DMS79 (cell line): ENCODE results near the gene ANKS6.

Source experiments
- DNase-seq: peaks from one replicate; lab custom pipeline; 2025; lab: John Stamatoyannopoulos, UW

The ANKS6 gene

DNA sequence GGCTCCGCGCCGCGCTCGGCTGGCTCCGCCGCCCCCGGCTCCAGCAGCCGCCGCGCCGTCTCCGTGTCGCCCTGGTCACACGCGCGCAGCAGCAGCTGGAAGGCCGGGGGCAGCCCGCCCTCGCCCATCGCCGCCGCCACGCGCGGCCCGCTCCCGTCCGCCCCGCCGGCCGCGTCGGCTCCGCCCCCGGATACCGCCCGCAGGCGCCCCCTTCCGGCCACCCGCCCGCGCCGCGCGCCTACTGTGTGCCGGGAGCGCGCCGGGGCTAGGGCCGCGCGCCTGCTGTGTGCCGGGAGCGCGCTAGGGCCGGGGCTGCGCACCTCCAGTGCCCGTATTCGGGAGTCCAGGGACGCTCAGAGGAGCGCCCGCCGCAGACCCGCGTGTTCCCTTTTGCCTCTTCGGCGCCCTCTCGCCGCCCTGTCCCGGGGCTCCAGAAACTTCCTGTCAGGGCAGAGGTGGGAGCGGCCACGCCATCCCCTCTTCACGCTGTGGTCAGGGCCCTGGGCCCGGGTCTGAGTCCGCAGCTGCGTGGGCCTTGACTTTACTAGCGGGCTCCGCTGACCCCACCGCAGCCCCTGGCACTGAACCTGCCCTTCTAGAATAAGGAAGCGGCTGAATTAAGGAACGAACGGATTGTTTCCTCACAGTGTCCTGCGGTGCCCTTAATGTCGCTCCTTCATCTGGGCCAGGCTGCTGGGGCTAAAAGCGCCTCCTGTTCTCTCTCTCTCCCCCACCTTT is at the start of gene ANKS6:
Gene ANKS6, minus strand, starts transcription at position 192 of the 738 bp plus-strand sequence. Its CDS starts 64 bp downstream, at position 128.
- peak; percentile 2 for DNase-seq

DNA sequence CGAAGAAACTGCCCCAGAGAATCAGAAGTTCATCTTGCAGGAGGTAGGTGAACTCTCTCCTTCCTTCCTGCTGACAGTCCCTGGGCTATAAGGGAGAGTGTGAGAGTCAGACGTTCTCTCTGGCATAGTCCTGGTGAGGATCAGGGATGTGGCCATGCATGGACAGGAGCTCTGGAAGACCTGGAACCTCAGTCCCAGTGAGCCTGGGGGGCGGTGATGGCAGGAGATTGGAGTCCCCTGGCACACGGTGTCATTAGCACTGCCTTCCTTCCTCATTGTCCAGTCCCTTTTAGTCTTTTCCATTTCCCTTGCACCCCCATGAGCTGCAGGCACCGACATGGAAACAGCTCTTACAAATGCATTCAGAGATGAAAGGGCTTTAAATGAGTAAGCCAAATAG is 49.7 kb upstream of the ANKS6 start:
- DNase-seq, result no peak

DNA sequence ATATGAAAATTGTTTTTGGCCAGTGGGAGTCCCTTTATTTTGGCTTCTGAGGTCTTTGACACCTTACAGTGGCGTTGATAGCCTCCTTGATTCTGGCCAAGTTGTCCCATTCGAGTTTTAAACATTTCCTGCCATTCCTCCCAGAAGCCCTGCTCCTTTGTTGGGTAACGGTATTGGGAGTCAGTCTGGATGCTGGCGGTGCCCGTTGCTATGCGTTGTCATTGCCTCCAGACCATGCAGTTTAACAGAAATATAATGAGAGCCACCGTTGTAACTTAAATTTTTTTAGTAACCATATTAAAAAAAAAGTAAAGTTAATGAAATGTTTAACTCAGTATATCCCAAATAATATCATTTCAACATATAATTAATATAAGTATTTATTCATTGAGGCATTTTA is 46.2 kb upstream of the ANKS6 start:
- no peak for DNase-seq

DNA sequence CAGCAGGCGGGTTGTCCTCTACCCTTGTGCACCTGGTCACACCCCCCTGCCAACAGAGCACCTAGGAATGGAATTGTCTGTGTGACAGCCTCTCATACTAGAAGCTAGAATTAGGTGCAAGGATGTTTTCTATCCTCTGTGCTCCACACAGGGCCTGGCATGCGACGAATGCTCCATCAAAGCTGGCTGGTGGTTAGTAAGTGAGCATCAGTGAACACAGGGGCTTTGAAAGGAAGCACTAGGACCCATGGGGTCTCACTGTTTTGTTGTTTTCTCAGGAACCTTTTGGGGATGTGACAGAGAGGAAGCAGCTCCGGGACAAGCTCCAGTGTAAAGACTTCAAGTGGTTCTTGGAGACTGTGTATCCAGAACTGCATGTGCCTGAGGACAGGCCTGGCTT is 43.4 kb upstream of the ANKS6 start:
- no peak for DNase-seq

- no peak for DNase-seq
These were observed 42.7 kb upstream of the ANKS6 start for GRCh38 chr9:98838868-98839565.

DNA sequence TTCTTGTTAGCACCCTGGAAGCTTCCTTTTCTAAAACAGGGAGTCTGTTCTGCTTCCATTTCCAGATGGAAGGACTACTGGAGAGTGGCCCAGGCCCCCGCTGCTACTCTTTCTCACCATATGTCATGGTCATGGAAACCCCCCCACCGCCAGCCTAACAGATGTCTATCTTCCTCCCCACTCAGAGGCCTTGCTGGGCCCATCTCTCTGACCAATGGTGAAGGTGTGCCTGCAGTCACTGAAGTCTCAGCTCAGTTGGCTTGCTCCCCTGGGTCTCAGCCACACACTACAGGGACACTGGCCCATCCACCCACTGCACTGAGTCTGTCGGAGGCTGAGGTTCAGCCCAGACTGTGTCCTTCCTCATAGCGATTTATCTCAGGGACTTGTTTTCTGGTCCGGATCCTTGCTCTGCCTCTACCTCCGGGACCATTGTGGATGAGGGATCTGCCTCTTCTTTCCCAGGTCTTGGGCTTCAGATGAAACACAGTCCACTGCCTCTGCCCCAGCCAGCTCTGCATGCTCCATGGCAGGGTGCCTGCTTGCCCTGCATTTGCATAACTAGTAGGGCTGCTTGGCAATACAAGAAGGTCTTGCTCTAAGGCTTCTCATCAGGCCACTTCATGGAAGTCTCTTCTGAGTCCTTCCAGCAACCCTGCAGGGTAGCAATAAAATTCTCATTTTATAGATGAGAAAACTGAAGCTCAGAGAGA is 42.0 kb upstream of the ANKS6 start:
- DNase-seq, result no peak

GRCh38 chr9:98837516-98837915 is 41.2 kb upstream of the ANKS6 start:
- DNase-seq, result no peak

GRCh38 chr9:98836206-98836605 is 39.9 kb upstream of the ANKS6 start:
- no peak for DNase-seq

DNA sequence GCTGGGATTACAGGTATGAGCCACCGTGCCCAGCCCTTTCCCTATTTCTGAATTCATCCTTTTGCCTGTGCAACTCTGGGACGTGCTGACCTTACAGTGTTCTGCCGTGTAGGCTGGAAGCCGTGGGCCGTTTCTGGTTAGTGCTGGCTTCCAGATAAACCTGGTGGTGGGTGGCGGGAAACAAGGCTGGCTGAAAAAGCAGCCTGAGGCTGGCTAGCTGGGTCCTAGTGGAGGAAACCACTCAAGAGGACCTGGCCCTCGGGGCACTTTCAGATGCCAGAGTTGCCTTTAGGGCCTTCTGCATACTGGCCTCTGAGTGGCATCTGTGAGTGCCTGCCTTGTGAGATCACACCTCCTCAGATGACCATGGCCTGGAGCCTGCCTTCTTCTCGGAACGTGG is 38.0 kb upstream of the ANKS6 start:
- DNase-seq, result no peak

DNA sequence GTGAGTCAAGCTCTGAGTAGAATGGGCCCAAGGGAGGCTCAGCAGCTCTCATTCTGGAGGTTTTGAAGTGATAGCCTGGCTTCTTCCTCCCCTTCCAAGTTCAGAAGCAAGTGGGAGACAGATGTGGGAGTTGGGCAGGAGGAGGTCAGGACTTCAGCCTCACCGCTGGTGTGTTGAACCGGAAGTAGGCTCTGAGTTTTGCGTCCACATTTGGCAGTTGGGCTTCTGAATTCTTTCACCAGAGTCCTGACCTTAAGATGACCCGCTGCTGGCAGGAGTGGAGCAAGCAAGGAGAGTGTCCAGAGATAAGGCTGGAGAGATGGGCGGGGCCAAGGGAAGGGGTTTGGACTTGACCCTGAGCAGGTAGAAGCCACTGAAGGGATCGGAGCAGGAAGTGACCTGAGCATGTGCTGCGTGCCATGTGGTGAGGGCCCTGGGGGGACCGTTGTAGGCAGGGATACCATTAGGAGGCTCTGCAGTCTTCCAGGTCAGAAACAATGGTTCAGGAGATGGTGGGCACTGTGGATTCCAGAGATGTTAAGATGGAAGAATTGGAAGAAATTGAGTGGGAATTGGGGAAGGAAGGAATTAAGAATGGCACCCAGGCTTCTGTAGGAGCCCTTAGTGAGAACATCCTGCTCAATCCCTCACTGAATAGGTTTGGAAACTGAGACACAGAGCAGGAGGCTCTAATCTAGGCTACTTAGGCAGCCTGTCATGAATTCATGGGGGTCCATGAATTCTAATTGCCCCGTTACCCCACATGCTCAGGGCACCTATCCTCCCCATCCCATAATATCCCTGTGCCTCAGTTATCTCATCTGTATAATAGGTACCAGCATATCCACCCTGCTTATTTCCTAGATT is 37.0 kb upstream of the ANKS6 start:
- no peak for DNase-seq

GRCh38 chr9:98832768-98833089 is 36.4 kb upstream of the ANKS6 start:
- no peak for DNase-seq

GRCh38 chr9:98831696-98832095 is 35.3 kb upstream of the ANKS6 start:
- DNase-seq, result no peak

DNA sequence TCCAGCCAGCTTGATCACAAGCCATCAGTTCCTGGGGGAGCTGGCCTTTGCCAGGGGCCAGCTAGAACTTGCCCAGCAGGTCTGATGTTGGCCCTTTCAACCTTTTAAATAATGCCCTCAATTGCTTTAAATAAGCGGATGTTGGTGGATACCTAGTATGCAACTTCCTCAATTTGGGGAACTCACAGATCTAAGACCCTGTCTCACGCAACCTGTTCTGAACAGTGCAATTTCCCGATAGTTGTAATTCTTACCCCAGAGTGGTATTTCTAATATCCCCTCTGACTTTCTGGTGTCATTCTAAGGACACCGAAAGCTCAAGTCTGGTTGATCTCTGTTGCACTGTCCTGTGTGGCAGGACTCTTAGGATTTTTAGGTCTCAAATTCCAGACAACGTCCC is 34.2 kb upstream of the ANKS6 start:
- DNase-seq, result no peak

- DNase-seq, result no peak
These were observed 33.4 kb upstream of the ANKS6 start for GRCh38 chr9:98829766-98830165.

DNA sequence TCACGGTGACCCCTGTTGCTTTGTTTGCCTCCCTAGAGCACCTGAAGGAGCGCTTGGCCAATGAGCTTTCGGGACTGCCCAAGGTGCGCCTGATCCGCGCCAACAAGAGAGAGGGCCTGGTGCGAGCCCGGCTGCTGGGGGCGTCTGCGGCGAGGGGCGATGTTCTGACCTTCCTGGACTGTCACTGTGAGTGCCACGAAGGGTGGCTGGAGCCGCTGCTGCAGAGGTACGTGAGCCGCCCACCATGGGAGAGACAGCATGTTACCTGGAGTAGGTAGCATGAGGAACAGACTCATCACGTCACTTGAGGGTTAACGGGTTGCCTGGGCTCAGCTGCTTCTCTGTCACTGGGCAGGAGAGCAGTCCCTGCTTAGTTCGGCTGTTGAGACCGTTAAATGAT is 30.4 kb upstream of the ANKS6 start:
- DNase-seq, result no peak

- no peak for DNase-seq
These were observed 29.1 kb upstream of the ANKS6 start for GRCh38 chr9:98825414-98825813.

DNA sequence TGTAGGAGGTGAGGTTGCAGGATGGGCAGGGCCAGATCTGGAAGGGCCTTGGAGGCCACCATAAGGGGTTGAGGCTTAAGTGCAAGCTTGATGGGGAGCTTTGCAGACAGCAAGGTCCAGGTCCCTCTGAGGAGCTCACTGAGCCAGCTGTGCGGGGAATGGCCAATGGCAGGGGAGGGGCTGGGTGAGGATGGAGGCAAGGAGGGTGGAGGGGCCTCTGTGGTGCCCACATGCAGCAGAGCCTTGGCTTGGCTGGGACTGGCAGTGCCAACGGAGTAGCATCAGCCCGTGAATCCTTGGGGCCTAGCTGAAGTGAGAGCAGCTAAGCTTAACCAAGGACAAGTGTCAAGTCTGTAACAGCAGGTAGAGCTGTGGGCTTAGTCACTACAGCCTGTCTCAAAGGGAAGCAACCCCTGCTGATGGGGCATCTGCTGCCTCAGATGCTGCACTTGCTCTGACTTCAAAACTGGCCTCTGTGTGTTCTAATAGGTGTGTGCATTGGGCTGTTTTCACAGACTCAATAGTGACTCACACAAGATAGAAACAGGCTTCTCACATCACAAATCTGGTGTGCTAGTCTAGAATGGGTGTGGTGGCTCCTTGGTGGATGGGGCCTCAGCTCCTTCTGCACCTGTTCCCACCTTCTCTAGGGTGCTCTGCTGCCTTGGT is 27.4 kb upstream of the ANKS6 start:
- no peak for DNase-seq

DNA sequence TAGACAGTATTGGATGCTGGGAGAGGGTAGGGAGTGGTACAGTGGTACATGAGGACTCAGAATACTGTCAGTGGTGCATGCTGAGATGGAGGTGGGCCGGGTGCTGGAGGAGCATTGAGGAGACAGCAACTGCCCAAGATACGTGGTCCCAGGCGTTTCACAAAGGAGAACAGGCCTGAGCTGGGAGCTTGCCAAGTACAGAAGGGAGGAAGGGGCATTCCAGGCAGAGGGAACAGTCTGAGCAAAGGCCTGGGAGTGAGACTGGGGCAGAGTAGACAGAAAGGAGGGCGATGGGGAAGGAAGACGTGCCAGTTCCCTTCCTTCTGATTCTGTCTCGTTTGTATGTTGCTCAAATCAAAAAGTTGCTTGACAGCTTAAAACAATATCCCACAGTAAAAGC is 26.3 kb upstream of the ANKS6 start:
- no peak for DNase-seq

GRCh38 chr9:98821831-98822230 is 25.5 kb upstream of the ANKS6 start:
- DNase-seq, result no peak

DNA sequence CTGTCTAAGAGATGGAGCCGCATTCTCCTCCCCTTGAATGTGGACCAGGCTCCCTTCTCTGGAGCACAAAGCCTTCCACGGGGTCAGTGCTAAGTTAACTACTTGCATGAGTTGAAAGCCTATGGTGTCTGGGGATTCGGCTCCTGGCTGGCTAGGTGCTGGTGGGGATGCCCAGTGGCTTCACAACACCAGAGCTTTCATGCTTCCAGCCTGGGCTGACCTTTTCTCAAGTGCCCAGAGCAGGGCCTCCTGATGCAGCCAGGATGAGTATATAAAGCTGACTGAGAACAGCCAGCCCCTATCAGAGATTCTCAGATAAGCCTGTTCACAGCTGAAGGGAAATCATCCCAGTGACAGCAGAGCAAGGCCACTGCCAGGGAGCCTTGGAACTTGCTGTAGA is 22.9 kb upstream of the ANKS6 start:
- DNase-seq, result no peak

DNA sequence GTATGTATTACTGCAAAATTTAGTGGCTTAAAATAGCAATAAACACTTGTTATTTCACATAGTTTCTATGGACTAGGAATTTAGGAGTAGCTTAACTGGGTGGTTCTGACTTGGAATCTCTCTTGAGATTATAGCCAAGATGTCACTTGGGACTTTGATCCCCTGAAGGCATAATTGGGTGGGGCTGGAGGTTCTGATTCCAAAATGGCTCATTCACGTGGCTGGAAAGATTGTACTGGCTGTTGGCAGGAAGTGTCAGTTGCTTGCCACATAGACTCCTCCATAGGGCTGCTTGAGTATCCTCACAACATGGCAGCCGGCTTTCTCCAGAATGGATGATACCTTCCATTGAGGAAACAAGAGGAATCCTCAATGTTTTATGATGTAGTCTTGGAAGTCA is 22.4 kb upstream of the ANKS6 start:
- DNase-seq, result no peak
